ENCODE measurements around the gene FAM89A.
"Not testable (repeated sequence)": the region's sequence is repeated elsewhere in the genome, so short reads cannot be mapped to it uniquely, and the experiment has no call there.

Gene FAM89A

GRCh38 chr1:231053493-231054162, 13.6 kb upstream of the FAM89A start:
- no peak for DNase-seq

GRCh38 chr1:231052777-231053176, 12.7 kb upstream of the FAM89A start:
- no peak for DNase-seq

GRCh38 chr1:231050932-231051331, 10.9 kb upstream of the FAM89A start:
- not testable (repeated sequence) for DNase-seq

GRCh38 chr1:231050395-231050794, 10.3 kb upstream of the FAM89A start:
- no peak for DNase-seq

- DNase-seq: peak; percentile 44
These were observed 9.3 kb upstream of the FAM89A start for GRCh38 chr1:231049121-231049979.

- not testable (repeated sequence) for DNase-seq
These were observed 8.4 kb upstream of the FAM89A start for GRCh38 chr1:231048419-231048818.

GRCh38 chr1:231047529-231047928, 7.5 kb upstream of the FAM89A start:
- not testable (repeated sequence) for DNase-seq

GRCh38 chr1:231046730-231047395, 6.8 kb upstream of the FAM89A start:
- no peak for DNase-seq

GRCh38 chr1:231045921-231046729, 6.1 kb upstream of the FAM89A start:
- not testable (repeated sequence) for DNase-seq

GRCh38 chr1:231045286-231045685, 5.2 kb upstream of the FAM89A start:
- DNase-seq: no peak

GRCh38 chr1:231044588-231044987, 4.5 kb upstream of the FAM89A start:
- no peak for DNase-seq

GRCh38 chr1:231041719-231042261, 1.7 kb upstream of the FAM89A start:
- DNase-seq: no peak

GRCh38 chr1:231040800-231041718, 1.0 kb upstream of the FAM89A start:
- no peak for DNase-seq

- peak; percentile 21 for DNase-seq
These were observed 664 bp downstream of the FAM89A start for GRCh38 chr1:231039161-231040018.

GRCh38 chr1:231037585-231038517, 2.2 kb downstream of the FAM89A start:
- no peak for DNase-seq

GRCh38 chr1:231036416-231036815, 3.6 kb downstream of the FAM89A start:
- no peak for DNase-seq

GRCh38 chr1:231035799-231036198, 4.3 kb downstream of the FAM89A start:
- DNase-seq: no peak

- DNase-seq: no peak
These were observed 7.1 kb downstream of the FAM89A start for GRCh38 chr1:231032963-231033362.

GRCh38 chr1:231029841-231030240, 10.2 kb downstream of the FAM89A start:
- DNase-seq: no peak

Measured in NCI-H510A treated with DMSO at 0.1 percent for 48 hours (cell line).